Thyroid gland (tissue), 4 donors: ENCODE results near the gene TNFRSF11A.

ENCODE experiments used
- CTCF ChIP-seq, 6 experiments: fragments of 200-600 bp in 3 of 6; fragments of 450-650 bp in 3 of 6; sonication (generic) in 3 of 6; IDR thresholded peaks; one replicate each; pipeline ENCODE4 v1.5.1; 2016 to 2019; ENCODE audit warnings: antibody characterized with exemption in 6 of 6, mild to moderate bottlenecking in 2 of 6, inconsistent platforms in 1 of 6, moderate library complexity in 1 of 6
- POLR2A ChIP-seq, 2 donors: fragments of 450-650 bp; IDR thresholded peaks; one replicate each; pipeline ENCODE4 v1.6.1; 2017; ENCODE audit warnings: antibody characterized with exemption in 2 of 2, mild to moderate bottlenecking in 2 of 2, moderate library complexity in 1 of 2

GRCh38 chr18:62361288-62361687, 36.2 kb downstream of the TNFRSF11A start:
- TF ChIP-seq CTCF (IDR thresholded peaks at IDR 0.05) (no peak), POLR2A (IDR thresholded peaks at IDR 0.05) (no peak)
